ENCODE data around the gene PADI3.

The PADI3 gene

GRCh38 chr1:17243274-17243673 lies 5.6 kb upstream of the PADI3 start:
- DNase-seq (ENCODE audit: low spot score) = no peak

GRCh38 chr1:17244821-17245740 lies 3.8 kb upstream of the PADI3 start:
- no peak for DNase-seq (ENCODE audit: low spot score)

- DNase-seq (ENCODE audit: low spot score) = no peak
Measured at GRCh38 chr1:17245816-17246325, 3.0 kb upstream of the PADI3 start.

- DNase-seq (ENCODE audit: low spot score) = no peak
Measured at GRCh38 chr1:17246971-17247370, 1.9 kb upstream of the PADI3 start.

GRCh38 chr1:17250601-17251000 lies 1.7 kb downstream of the PADI3 start:
- no peak for DNase-seq (ENCODE audit: low spot score)

- no peak for DNase-seq (ENCODE audit: low spot score)
Measured at GRCh38 chr1:17251246-17251645, 2.3 kb downstream of the PADI3 start.

- DNase-seq (ENCODE audit: low spot score) = no peak
Measured at GRCh38 chr1:17251701-17252376, 2.9 kb downstream of the PADI3 start.

- no peak for DNase-seq (ENCODE audit: low spot score)
Measured at GRCh38 chr1:17255336-17255735, 6.4 kb downstream of the PADI3 start.

GRCh38 chr1:17258116-17258757 lies 9.3 kb downstream of the PADI3 start:
- no peak for DNase-seq (ENCODE audit: low spot score)

- no peak for DNase-seq (ENCODE audit: low spot score)
Measured at GRCh38 chr1:17258758-17259130, 9.8 kb downstream of the PADI3 start.

GRCh38 chr1:17259233-17259873 lies 10.5 kb downstream of the PADI3 start:
- no peak for DNase-seq (ENCODE audit: low spot score)

GRCh38 chr1:17260264-17260663 lies 11.4 kb downstream of the PADI3 start:
- DNase-seq (ENCODE audit: low spot score) = no peak

- DNase-seq (ENCODE audit: low spot score) = no peak
Measured at GRCh38 chr1:17260738-17261137, 11.8 kb downstream of the PADI3 start.

- DNase-seq (ENCODE audit: low spot score) = no peak
Measured at GRCh38 chr1:17263936-17264335, 15.0 kb downstream of the PADI3 start.

- DNase-seq (ENCODE audit: low spot score) = no peak
Measured at GRCh38 chr1:17264470-17264869, 15.6 kb downstream of the PADI3 start.

- DNase-seq (ENCODE audit: low spot score) = no peak
Measured at GRCh38 chr1:17265162-17265561, 16.3 kb downstream of the PADI3 start.

- no peak for DNase-seq (ENCODE audit: low spot score)
Measured at GRCh38 chr1:17265950-17266349, 17.1 kb downstream of the PADI3 start.

- no peak for DNase-seq (ENCODE audit: low spot score)
Measured at GRCh38 chr1:17270891-17271765, 22.2 kb downstream of the PADI3 start.

GRCh38 chr1:17272066-17272465 lies 23.2 kb downstream of the PADI3 start:
- DNase-seq (ENCODE audit: low spot score) = no peak

GRCh38 chr1:17272646-17273045 lies 23.7 kb downstream of the PADI3 start:
- DNase-seq (ENCODE audit: low spot score) = no peak

- DNase-seq (ENCODE audit: low spot score) = no peak
Measured at GRCh38 chr1:17273096-17273495, 24.2 kb downstream of the PADI3 start.
